LNCAP (cell line): ENCODE results near the gene COL15A1.

Source experiments
- CTCF ChIP-seq: fragments of 450-650 bp; IDR thresholded peaks from 2 replicates; pipeline ENCODE4 v1.5.1; 2017; ENCODE audit warnings: mild to moderate bottlenecking

The COL15A1 gene

DNA sequence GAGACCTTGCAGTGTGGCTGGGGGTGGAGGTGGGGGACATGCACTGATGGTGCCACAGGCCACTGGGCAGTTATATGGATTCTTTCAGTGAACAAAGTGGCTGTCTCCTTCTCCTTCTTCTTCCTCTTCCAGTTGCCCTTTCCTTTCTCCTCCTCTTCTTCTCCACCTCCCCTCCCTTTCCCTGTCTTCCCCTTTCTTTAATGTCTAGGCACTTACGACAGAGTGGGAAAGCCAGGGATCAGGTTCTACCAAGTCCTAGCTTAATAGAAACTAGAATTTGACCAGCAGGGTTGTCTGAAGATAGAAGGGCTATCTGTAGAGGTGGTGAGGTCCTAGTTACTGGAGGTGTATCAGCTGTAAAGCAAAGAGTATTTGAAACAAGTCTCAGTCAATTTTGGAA is 62.8 kb downstream of the COL15A1 start:
- TF ChIP-seq CTCF: no peak

GRCh38 chr9:99006979-99007378 is 63.3 kb downstream of the COL15A1 start:
- no peak for TF ChIP-seq CTCF

DNA sequence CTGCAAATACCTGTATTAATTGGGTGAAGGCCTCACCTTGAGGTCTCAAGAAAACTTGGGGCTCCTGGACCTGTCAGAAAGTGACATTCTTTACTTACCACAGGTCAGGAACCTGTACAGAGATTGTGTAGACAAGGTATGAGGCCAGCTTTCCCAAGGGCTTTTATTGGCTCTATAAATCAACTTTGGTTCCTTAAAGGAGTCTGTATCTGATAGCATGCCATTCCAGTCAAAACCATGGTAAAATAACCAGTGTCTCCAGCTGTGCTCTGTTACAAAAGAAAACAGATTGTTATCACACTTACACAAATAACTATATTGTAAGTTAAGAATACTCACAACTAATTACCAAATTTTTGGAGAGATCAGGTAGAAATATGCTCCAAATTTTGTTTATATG is 64.5 kb downstream of the COL15A1 start:
- no peak for TF ChIP-seq CTCF

GRCh38 chr9:99011161-99011709 is 67.5 kb downstream of the COL15A1 start:
- no peak for TF ChIP-seq CTCF

- no peak for TF ChIP-seq CTCF
Measured at GRCh38 chr9:99012957-99013512, 69.3 kb downstream of the COL15A1 start.

GRCh38 chr9:99013550-99013949 is 69.8 kb downstream of the COL15A1 start:
- no peak for TF ChIP-seq CTCF

- no peak for TF ChIP-seq CTCF
Measured at GRCh38 chr9:99015448-99015847, 71.7 kb downstream of the COL15A1 start.

DNA sequence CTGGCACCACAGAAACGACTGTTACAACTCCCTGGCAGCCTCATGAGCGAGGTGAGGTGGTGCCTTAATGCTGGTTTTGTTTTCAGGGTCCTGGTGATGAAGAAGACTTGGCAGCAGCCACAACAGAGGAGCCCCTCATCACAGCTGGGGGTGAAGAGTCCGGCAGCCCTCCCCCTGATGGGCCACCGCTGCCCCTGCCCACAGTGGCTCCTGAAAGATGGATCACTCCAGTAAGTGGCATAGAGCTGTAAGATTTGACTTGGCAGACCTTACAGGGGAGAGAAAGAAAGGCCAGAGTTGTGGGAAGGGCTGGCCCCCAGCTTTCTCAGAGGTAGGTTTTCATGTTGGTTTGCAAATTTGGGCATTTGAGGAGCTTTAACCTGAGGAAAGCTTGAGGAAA is 72.2 kb downstream of the COL15A1 start:
- TF ChIP-seq CTCF: no peak
